Neuronal stem cell (in vitro differentiated cells): ENCODE data around the gene CLTCL1. TPM values are rescaled to one million over a fixed set of nuclear protein-coding genes. Genes with fewer than 3 reads are reported as not detected.

Source experiments
- DNase-seq: peaks from one replicate; pipeline ENCODE4 v3.0.0-alpha.2; 2013; ENCODE audit warnings: low spot score
- H2AFZ ChIP-seq: one replicate; pipeline ENCODE4 v1.6.1; 2013; ENCODE audit warnings: mild to moderate bottlenecking, low read length, inconsistent platforms
- H2AK5ac ChIP-seq: 2 replicates; pipeline ENCODE4 v1.6.1; 2013; ENCODE audit warnings: low read depth, mild to moderate bottlenecking, inconsistent platforms, low read length, moderate library complexity, mixed read lengths
- H2BK120ac ChIP-seq: 2 replicates; pipeline ENCODE4 v1.6.1; 2013; ENCODE audit warnings: low read depth, mild to moderate bottlenecking, inconsistent platforms, low read length, moderate library complexity, mixed read lengths
- H2BK12ac ChIP-seq: one replicate; pipeline ENCODE4 v1.6.1; 2013; ENCODE audit warnings: low read length, inconsistent platforms
- H2BK15ac ChIP-seq: 2 replicates; pipeline ENCODE4 v1.6.1; 2013; ENCODE audit warnings: mild to moderate bottlenecking, low read length, inconsistent platforms, mixed read lengths
- H2BK5ac ChIP-seq: one replicate; pipeline ENCODE4 v1.6.1; 2013; ENCODE audit warnings: inconsistent platforms, mild to moderate bottlenecking, low read length, moderate library complexity
- H3K14ac ChIP-seq: one replicate; pipeline ENCODE4 v1.6.1; 2013; ENCODE audit warnings: low read length, inconsistent platforms
- H3K18ac ChIP-seq: 2 replicates; pipeline ENCODE4 v1.6.1; 2013; ENCODE audit warnings: low read length, inconsistent platforms
- H3K23ac ChIP-seq: 2 replicates; pipeline ENCODE4 v1.6.1; 2013; ENCODE audit warnings: low read depth, mild to moderate bottlenecking, mixed read lengths, low read length, inconsistent platforms; ENCODE audit not compliant: poor library complexity
- H3K27ac ChIP-seq: replicated peaks from 3 replicates; pipeline ENCODE4 v1.5.1; 2013; ENCODE audit warnings: low read length, inconsistent platforms
- H3K27me3 ChIP-seq, 3 experiments: 2 replicates each; pipeline ENCODE4 v1.6.1; 2013; ENCODE audit warnings: low read length in 3 of 3, mild to moderate bottlenecking in 2 of 3, inconsistent platforms in 1 of 3, low read depth in 1 of 3, mixed read lengths in 1 of 3, moderate library complexity in 1 of 3; ENCODE audit not compliant: control insufficient read depth in 3 of 3, insufficient read depth in 3 of 3
- H3K36me3 ChIP-seq, 2 donors: replicated peaks in 1 of 2; 2 replicates each; pipeline ENCODE4 v1.6.1; 2013; ENCODE audit warnings: low read length in 2 of 2; ENCODE audit not compliant: control insufficient read depth in 2 of 2, insufficient read depth in 2 of 2
- H3K4ac ChIP-seq: 2 replicates; pipeline ENCODE4 v1.6.1; 2013; ENCODE audit warnings: inconsistent platforms, mild to moderate bottlenecking, low read length, moderate library complexity
- H3K4me1 ChIP-seq, 2 donors: 1 replicate in 1 of 2; 2 replicates in 1 of 2; pipeline ENCODE4 v1.6.1; 2013; ENCODE audit warnings: low read length in 2 of 2, low read depth in 1 of 2; ENCODE audit not compliant: control insufficient read depth in 2 of 2, insufficient read depth in 1 of 2
- H3K4me2 ChIP-seq: one replicate; pipeline ENCODE4 v1.6.1; 2013; ENCODE audit warnings: mild to moderate bottlenecking, low read length, inconsistent platforms; ENCODE audit not compliant: insufficient read depth, poor library complexity, severe bottlenecking
- H3K4me3 ChIP-seq, 2 donors: 2 replicates each; pipeline ENCODE4 v1.5.1; 2013; ENCODE audit warnings: low read length in 2 of 2, mild to moderate bottlenecking in 2 of 2, inconsistent platforms in 1 of 2, moderate library complexity in 1 of 2
- H3K79me1 ChIP-seq: one replicate; pipeline ENCODE4 v1.6.1; 2013; ENCODE audit warnings: low read depth, mild to moderate bottlenecking, inconsistent platforms, low read length, moderate library complexity
- H3K9ac ChIP-seq: one replicate; pipeline ENCODE4 v1.6.1; 2013; ENCODE audit warnings: mild to moderate bottlenecking, low read depth, low read length, inconsistent platforms; ENCODE audit not compliant: poor library complexity
- H3K9me3 ChIP-seq, 2 donors: replicated peaks in 1 of 2; 2 replicates each; pipeline versions ENCODE3 to v1.6.1; 2013; ENCODE audit warnings: low read length in 2 of 2, mild to moderate bottlenecking in 2 of 2, inconsistent platforms in 1 of 2, low read depth in 1 of 2, mixed read lengths in 1 of 2, moderate library complexity in 1 of 2; ENCODE audit not compliant: control insufficient read depth in 2 of 2, insufficient read depth in 1 of 2
- H4K8ac ChIP-seq: one replicate; pipeline ENCODE4 v1.6.1; 2013; ENCODE audit warnings: low read depth, mild to moderate bottlenecking, inconsistent platforms, low read length, moderate library complexity
- H4K91ac ChIP-seq: one replicate; pipeline ENCODE4 v1.6.1; 2013; ENCODE audit warnings: low read length, low read depth, mild to moderate bottlenecking, inconsistent platforms; ENCODE audit not compliant: poor library complexity
- WGBS, 2 donors: extraction: QIAGEN DNeasy Blood & Tissue Kit; methylation state at CpG; one replicate each; pipeline ENCODE4 v1.1.7; 2013; ENCODE audit warnings: missing lambda C conversion rate in 2 of 2, mixed read lengths in 1 of 2; ENCODE audit not compliant: insufficient read length in 2 of 2, insufficient replicate concordance in 1 of 2; ENCODE audit errors: extremely low coverage in 2 of 2; 5-methylcytosine and 5-hydroxymethylcytosine counted together
- polyA plus RNA-seq, 2 experiments: library from polyadenylated mRNA; stranded (reverse); fragments of 200-250 nt; gene quantifications; one replicate each; pipeline ENCODE4 v1.2.3, GENCODE V29; 2013

CLTCL1 gene
- 3.1 TPM for polyA plus RNA-seq (2013, experiment 1 of 2)
- 3.2 TPM for polyA plus RNA-seq (2013, experiment 2 of 2)

- Histone ChIP-seq H2BK120ac (no peak within 1 kb of the TSS), H2AK5ac (no peak within 1 kb of the TSS), H3K18ac (peak within 1 kb of the TSS; percentile 83), H3K4ac (no peak within 1 kb of the TSS), H3K4me1 (peaks cover 0 to 10% of the 10 kb centered on the region in 2 donors), H2BK5ac (peak within 1 kb of the TSS; percentile 39), H3K9me3 (no peaks in the 10 kb centered on the region), H3K23ac (peak within 1 kb of the TSS; percentile 94), H3K9ac (peak within 1 kb of the TSS; percentile 82), H3K14ac (no peak within 1 kb of the TSS), H3K4me2 (peak within 1 kb of the TSS; percentile 94), H4K8ac (no peak within 1 kb of the TSS), H3K27ac (no peak within 1 kb of the TSS), H2BK15ac (peak within 1 kb of the TSS; percentile 31), H2BK12ac (no peak within 1 kb of the TSS), H3K27me3 (peaks cover 0 to 5% (median 0%) of the 10 kb centered on the region in 3 experiments), H3K36me3 (no peaks in the 10 kb centered on the region), H2AFZ (peak within 1 kb of the TSS; percentile 99), H3K4me3 (peak within 1 kb of the TSS; percentile 70 to 91), H4K91ac (no peak within 1 kb of the TSS), H3K79me1 (no peaks in the 10 kb centered on the region)
- WGBS, 2 donors: no CpG with 5 or more reads among the region's 74 CpGs
- peak; percentile 80 for DNase-seq
Measured at GRCh38 chr22:19291580-19292457, at the start of gene CLTCL1. Gene CLTCL1, minus strand, starts transcription at chr22:19291719. Its CDS starts 78 bp downstream, at chr22:19291641.

GRCh38 chr22:19337137-19337536 is 45.6 kb upstream of the CLTCL1 start:
- WGBS, 2 donors: no CpG with 5 or more reads among the region's 2 CpGs
- peaks cover 2 to 75% of the 10 kb centered on the region in 2 donors for H3K9me3 ChIP-seq
- H2AFZ ChIP-seq: no peak overlapping the region
- H2BK15ac ChIP-seq: no peak overlapping the region
- H2BK5ac ChIP-seq: no peak overlapping the region
- H3K4me2 ChIP-seq: no peak overlapping the region
- no peak overlapping the region for H3K4me3 ChIP-seq
- no peak for DNase-seq
- H3K4me1 ChIP-seq: no peaks in the 10 kb centered on the region
- H3K27ac ChIP-seq: no peak overlapping the region
- no peak overlapping the region for H3K18ac ChIP-seq
- H3K14ac ChIP-seq: no peak overlapping the region
- H2BK12ac ChIP-seq: no peak overlapping the region
- no peaks in the 10 kb centered on the region for H3K27me3 ChIP-seq
- no peak overlapping the region for H3K23ac ChIP-seq
- no peak overlapping the region for H4K91ac ChIP-seq
- H3K36me3 ChIP-seq: peaks cover 10 to 85% of the 10 kb centered on the region in 2 donors
- H3K4ac ChIP-seq: no peak overlapping the region
- H2BK120ac ChIP-seq: no peak overlapping the region
- no peaks in the 10 kb centered on the region for H3K79me1 ChIP-seq
- H4K8ac ChIP-seq: no peak overlapping the region
- no peak overlapping the region for H3K9ac ChIP-seq
- no peak overlapping the region for H2AK5ac ChIP-seq

GRCh38 chr22:19336133-19337075 is 44.9 kb upstream of the CLTCL1 start:
- no peak overlapping the region for H3K4ac ChIP-seq
- no peak overlapping the region for H3K23ac ChIP-seq
- H3K4me3 ChIP-seq: no peak overlapping the region
- no peak overlapping the region for H2BK120ac ChIP-seq
- H2AK5ac ChIP-seq: no peak overlapping the region
- H3K27ac ChIP-seq: no peak overlapping the region
- H4K91ac ChIP-seq: no peak overlapping the region
- no peaks in the 10 kb centered on the region for H3K27me3 ChIP-seq
- no peak overlapping the region for H3K14ac ChIP-seq
- H3K4me1 ChIP-seq: no peaks in the 10 kb centered on the region
- peaks cover 17 to 88% of the 10 kb centered on the region in 2 donors for H3K36me3 ChIP-seq
- peaks cover 7 to 76% of the 10 kb centered on the region in 2 donors for H3K9me3 ChIP-seq
- H3K9ac ChIP-seq: no peak overlapping the region
- no CpG with 5 or more reads among the region's 7 CpGs for WGBS, 2 donors
- no peak overlapping the region for H3K4me2 ChIP-seq
- DNase-seq: no peak
- H2BK5ac ChIP-seq: no peak overlapping the region
- no peak overlapping the region for H2BK15ac ChIP-seq
- H3K79me1 ChIP-seq: no peaks in the 10 kb centered on the region
- H2AFZ ChIP-seq: no peak overlapping the region
- H3K18ac ChIP-seq: no peak overlapping the region
- H4K8ac ChIP-seq: no peak overlapping the region
- no peak overlapping the region for H2BK12ac ChIP-seq
